Mesendoderm (in vitro differentiated cells): ENCODE measurements around the gene AQP5.
A peak's percentile ranks its signal among the peaks of the same experiment; 100 is the strongest.

Experiments
- DNase-seq: peaks from one replicate; pipeline ENCODE4 v3.0.0; 2013
- H2AK5ac ChIP-seq: 2 replicates; pipeline ENCODE4 v1.6.1; 2013; ENCODE audit warnings: low read length, inconsistent platforms
- H2BK120ac ChIP-seq: 2 replicates; pipeline ENCODE4 v1.6.1; 2013; ENCODE audit warnings: low read depth, mild to moderate bottlenecking, low read length, moderate library complexity, mixed read lengths
- H2BK15ac ChIP-seq: replicated peaks from 2 replicates; pipeline ENCODE4 v1.6.1; 2013; ENCODE audit warnings: low read depth, mild to moderate bottlenecking, moderate library complexity
- H2BK5ac ChIP-seq: 2 replicates; pipeline ENCODE4 v1.6.1; 2013; ENCODE audit warnings: low read length, inconsistent platforms
- H3K18ac ChIP-seq: 2 replicates; pipeline ENCODE4 v1.6.1; 2013; ENCODE audit warnings: mild to moderate bottlenecking, low read length, mixed read lengths
- H3K23ac ChIP-seq: one replicate; pipeline ENCODE4 v1.6.1; 2013; ENCODE audit warnings: low read length
- H3K27ac ChIP-seq: 2 replicates; pipeline ENCODE4 v1.5.1; 2013; ENCODE audit warnings: low read depth, mild to moderate bottlenecking, inconsistent platforms, low read length, moderate library complexity
- H3K27me3 ChIP-seq: 2 replicates; pipeline ENCODE4 v1.6.1; 2013; ENCODE audit warnings: low read length, control low read depth, mild to moderate bottlenecking, inconsistent platforms; ENCODE audit not compliant: insufficient read depth, poor library complexity
- H3K36me3 ChIP-seq: 2 replicates; pipeline ENCODE4 v1.6.1; 2013; ENCODE audit warnings: low read length, inconsistent platforms; ENCODE audit not compliant: control insufficient read depth, insufficient read depth
- H3K4ac ChIP-seq: one replicate; pipeline ENCODE4 v1.6.1; 2013; ENCODE audit warnings: low read depth, mild to moderate bottlenecking, low read length, moderate library complexity
- H3K4me1 ChIP-seq: 2 replicates; pipeline ENCODE4 v1.6.1; 2013; ENCODE audit warnings: low read depth, low read length, inconsistent platforms; ENCODE audit not compliant: control insufficient read depth
- H3K4me2 ChIP-seq: 2 replicates; pipeline ENCODE4 v1.6.1; 2013; ENCODE audit warnings: low read length
- H3K4me3 ChIP-seq: 2 replicates; pipeline ENCODE4 v1.5.1; 2013; ENCODE audit warnings: mild to moderate bottlenecking, low read length
- H3K56ac ChIP-seq: one replicate; pipeline ENCODE4 v1.6.1; 2013; ENCODE audit warnings: low read length
- H3K79me1 ChIP-seq: 2 replicates; pipeline ENCODE4 v1.6.1; 2013; ENCODE audit warnings: low read length, inconsistent platforms
- H3K79me2 ChIP-seq: 2 replicates; pipeline ENCODE4 v1.6.1; 2013; ENCODE audit warnings: mild to moderate bottlenecking, low read length; ENCODE audit not compliant: control insufficient read depth, insufficient read depth
- H3K9ac ChIP-seq: 2 replicates; pipeline ENCODE4 v1.6.1; 2013; ENCODE audit warnings: low read length, inconsistent platforms
- H4K5ac ChIP-seq: one replicate; pipeline ENCODE4 v1.6.1; 2013; ENCODE audit warnings: low read length
- H4K8ac ChIP-seq: one replicate; pipeline ENCODE4 v1.6.1; 2013; ENCODE audit warnings: low read depth, mild to moderate bottlenecking, control low read depth, low read length, moderate library complexity
- WGBS: extraction: QIAGEN DNeasy Blood & Tissue Kit; methylation state at CpG from one replicate; pipeline ENCODE4 v1.1.7; 2013; ENCODE audit warnings: low lambda C conversion rate, missing lambda C conversion rate; ENCODE audit not compliant: insufficient coverage; ENCODE audit errors: extremely low coverage; 5-methylcytosine and 5-hydroxymethylcytosine counted together

The AQP5 gene

DNA sequence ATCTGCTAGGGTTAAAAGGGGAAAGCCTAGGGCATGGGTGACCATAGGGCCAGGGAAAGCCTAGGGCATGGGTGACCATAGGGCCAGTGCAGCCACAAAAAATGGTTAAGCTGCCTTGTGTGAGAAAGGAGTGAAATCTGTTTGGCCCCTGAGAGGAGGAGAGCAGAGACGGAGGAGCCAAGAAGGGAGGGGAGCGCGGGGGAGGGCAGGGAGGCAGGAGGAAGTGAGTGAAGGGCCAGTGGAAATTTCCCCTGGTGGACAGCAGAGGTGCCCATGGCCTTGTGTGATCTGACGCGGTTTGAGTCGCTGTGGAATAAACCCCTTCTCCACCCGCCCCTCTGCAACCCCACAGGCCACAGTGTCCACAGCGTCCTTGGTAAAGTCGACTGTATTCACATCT, 10.5 kb downstream of the AQP5 start:
- Histone ChIP-seq H3K56ac (no peak overlapping the region), H2BK15ac (no peak overlapping the region), H2BK5ac (no peak overlapping the region), H2AK5ac (no peak overlapping the region), H3K4me3 (no peak overlapping the region), H3K79me1 (no peaks in the 10 kb centered on the region), H3K23ac (no peak overlapping the region), H3K4me1 (peaks cover 3% of the 10 kb centered on the region), H3K4ac (no peak overlapping the region), H3K27me3 (no peaks in the 10 kb centered on the region), H4K5ac (no peak overlapping the region), H3K36me3 (no peaks in the 10 kb centered on the region), H3K27ac (no peak overlapping the region), H3K79me2 (no peaks in the 10 kb centered on the region), H3K9ac (no peak overlapping the region), H3K18ac (no peak overlapping the region), H3K4me2 (no peak overlapping the region), H4K8ac (no peak overlapping the region), H2BK120ac (no peak overlapping the region)
- no peak for DNase-seq
- WGBS = no CpG with 5 or more reads among the region's 9 CpGs

DNA sequence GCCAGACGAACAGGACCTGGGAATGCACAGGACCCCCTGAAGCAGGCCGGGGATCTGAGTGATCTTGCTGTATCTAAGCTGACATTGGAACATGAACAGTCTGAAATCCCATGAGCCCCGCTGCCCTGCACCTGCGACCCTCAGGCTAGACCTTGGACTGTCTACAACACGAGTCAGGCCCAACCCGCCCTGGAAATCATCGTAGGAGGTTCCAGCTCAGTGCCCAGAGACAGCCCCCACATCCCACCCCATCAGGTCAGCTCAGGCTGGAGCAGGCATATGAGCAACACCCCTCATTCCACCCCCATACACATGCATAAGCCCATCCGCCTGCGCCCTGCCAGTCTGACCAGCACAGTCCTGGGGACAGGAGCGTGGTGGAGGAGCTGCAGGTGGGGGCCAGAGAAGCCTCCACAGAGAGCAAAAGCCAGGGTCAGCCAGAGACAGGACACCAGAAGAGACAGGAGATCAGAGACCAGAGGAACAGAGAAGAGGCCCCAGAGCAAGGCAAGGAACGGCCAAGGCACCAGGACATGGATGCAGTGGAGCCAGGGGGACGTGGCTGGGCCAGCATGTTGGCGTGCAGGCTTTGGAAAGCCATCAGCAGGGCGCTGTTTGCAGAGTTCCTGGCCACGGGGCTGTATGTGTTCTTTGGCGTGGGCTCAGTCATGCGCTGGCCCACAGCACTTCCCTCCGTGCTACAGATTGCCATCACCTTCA, 11.1 kb downstream of the AQP5 start, which contains the start of gene AQP6:
Gene AQP6, plus strand, starts transcription at position 307 of the 720 bp plus-strand sequence. Its CDS starts 227 bp downstream, at position 534.
- Histone ChIP-seq H3K9ac (no peak within 1 kb of the TSS), H4K8ac (no peak within 1 kb of the TSS), H3K18ac (no peak within 1 kb of the TSS), H3K4me3 (no peak within 1 kb of the TSS), H2AK5ac (no peak within 1 kb of the TSS), H3K79me2 (no peaks in the 10 kb centered on the region), H3K56ac (no peak within 1 kb of the TSS), H3K4me2 (no peak within 1 kb of the TSS), H3K36me3 (no peaks in the 10 kb centered on the region), H2BK15ac (no peak within 1 kb of the TSS), H3K23ac (no peak within 1 kb of the TSS), H2BK120ac (no peak within 1 kb of the TSS), H3K4ac (no peak within 1 kb of the TSS), H2BK5ac (no peak within 1 kb of the TSS), H3K27me3 (no peaks in the 10 kb centered on the region), H3K27ac (no peak within 1 kb of the TSS), H3K4me1 (peaks cover 3% of the 10 kb centered on the region), H4K5ac (no peak within 1 kb of the TSS), H3K79me1 (no peaks in the 10 kb centered on the region)
- no peak for DNase-seq
- no CpG with 5 or more reads among the region's 18 CpGs for WGBS

DNA sequence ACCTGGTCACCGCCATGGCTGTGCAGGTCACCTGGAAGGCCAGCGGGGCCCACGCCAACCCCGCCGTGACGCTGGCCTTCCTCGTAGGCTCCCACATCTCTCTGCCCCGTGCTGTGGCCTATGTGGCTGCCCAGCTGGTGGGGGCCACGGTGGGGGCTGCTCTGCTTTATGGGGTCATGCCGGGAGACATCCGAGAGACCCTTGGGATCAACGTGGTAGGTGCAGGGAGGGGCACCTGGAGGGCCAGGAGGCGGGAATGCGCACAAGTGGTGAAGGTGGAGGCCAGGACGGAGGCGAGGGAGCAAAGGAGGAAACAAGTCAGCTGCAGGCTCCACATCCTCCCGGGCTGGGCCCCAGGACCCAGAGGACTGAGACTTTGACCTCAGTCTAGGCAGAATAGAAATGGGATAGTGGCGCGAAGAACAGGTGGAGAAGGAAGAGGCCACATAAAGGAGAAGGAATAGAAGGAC, 11.7 kb downstream of the AQP5 start:
- no peak overlapping the region for H3K4me2 ChIP-seq
- WGBS = no CpG with 5 or more reads among the region's 19 CpGs
- no peak for DNase-seq

DNA sequence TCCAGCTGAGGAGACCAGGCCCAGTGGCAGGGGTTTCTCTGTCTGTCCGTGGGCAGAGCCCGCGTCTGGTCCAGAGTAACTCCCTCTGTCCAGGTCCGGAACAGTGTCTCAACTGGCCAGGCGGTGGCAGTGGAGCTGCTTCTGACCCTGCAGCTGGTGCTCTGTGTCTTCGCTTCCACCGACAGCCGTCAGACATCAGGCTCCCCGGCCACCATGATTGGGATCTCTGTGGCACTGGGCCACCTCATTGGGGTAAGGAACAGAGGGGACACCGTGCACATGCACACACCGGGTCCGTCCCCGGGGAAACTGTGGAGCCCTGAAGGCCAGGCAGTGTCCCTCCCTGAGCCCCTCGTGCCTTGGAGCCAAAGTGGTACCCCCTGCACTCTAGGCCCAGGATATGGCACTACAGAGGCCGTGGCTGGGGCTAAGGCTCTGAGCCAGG, 12.6 kb downstream of the AQP5 start:
- Histone ChIP-seq H3K4me1 (peaks cover 3% of the 10 kb centered on the region), H4K5ac (no peak overlapping the region), H3K56ac (no peak overlapping the region), H3K4me3 (no peak overlapping the region), H2BK120ac (no peak overlapping the region), H2BK15ac (no peak overlapping the region), H3K36me3 (no peaks in the 10 kb centered on the region), H3K23ac (no peak overlapping the region), H4K8ac (no peak overlapping the region), H3K27ac (no peak overlapping the region), H2AK5ac (no peak overlapping the region), H3K18ac (no peak overlapping the region), H3K9ac (no peak overlapping the region), H3K79me2 (no peaks in the 10 kb centered on the region), H3K4ac (no peak overlapping the region), H2BK5ac (no peak overlapping the region), H3K4me2 (no peak overlapping the region), H3K27me3 (no peaks in the 10 kb centered on the region), H3K79me1 (no peaks in the 10 kb centered on the region)
- WGBS = no CpG with 5 or more reads among the region's 15 CpGs
- DNase-seq = peak; percentile 54

More for the DNA sequence above, 11.7 kb downstream of the AQP5 start:
- Histone ChIP-seq H3K9ac (no peak overlapping the region), H3K4me3 (no peak overlapping the region), H3K4ac (no peak overlapping the region), H3K27me3 (no peaks in the 10 kb centered on the region), H3K56ac (no peak overlapping the region), H2BK15ac (no peak overlapping the region), H3K4me1 (peaks cover 3% of the 10 kb centered on the region), H4K5ac (no peak overlapping the region), H4K8ac (no peak overlapping the region), H3K79me1 (no peaks in the 10 kb centered on the region), H3K23ac (no peak overlapping the region), H2BK120ac (no peak overlapping the region), H3K18ac (no peak overlapping the region), H3K79me2 (no peaks in the 10 kb centered on the region), H2BK5ac (no peak overlapping the region), H3K27ac (no peak overlapping the region), H2AK5ac (no peak overlapping the region), H3K36me3 (no peaks in the 10 kb centered on the region)

DNA sequence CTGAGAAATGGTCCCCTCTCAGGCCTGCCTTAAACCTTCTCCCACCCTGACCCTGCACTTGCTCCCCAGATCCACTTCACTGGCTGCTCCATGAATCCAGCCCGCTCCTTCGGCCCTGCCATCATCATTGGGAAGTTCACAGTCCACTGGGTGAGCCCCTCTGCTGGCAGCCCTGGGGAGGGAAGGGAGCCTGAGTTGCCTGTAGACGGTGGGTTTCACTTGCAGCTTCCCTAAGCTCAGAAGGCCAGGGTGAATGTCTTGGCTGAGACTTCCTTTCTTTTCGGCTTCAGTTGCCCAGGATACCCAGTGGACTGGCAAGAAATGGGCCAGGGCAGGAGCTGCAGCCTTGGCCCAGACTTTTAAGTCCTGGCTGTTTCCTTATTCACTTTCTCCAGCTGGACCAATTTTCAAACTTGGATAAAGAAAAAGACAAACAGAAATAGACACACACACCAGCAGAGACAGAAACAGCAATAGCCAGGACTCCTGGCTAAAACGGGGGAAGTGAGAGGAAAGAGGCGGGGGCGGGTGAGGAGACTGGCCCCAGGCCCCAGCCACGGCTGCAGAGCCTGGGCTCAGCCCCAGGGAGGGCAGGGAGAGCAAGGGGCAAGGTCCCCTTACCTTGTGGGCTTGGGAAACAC, 13.1 kb downstream of the AQP5 start:
- DNase-seq = no peak
- Histone ChIP-seq H3K79me1 (no peaks in the 10 kb centered on the region), H3K56ac (no peak overlapping the region), H3K9ac (no peak overlapping the region), H3K27me3 (no peaks in the 10 kb centered on the region), H2BK120ac (no peak overlapping the region), H2AK5ac (no peak overlapping the region), H3K4me1 (peaks cover 3% of the 10 kb centered on the region), H3K23ac (no peak overlapping the region), H4K5ac (no peak overlapping the region), H3K4me3 (no peak overlapping the region), H2BK15ac (no peak overlapping the region), H3K79me2 (no peaks in the 10 kb centered on the region), H4K8ac (no peak overlapping the region), H3K36me3 (no peaks in the 10 kb centered on the region), H3K4ac (no peak overlapping the region), H2BK5ac (no peak overlapping the region), H3K4me2 (no peak overlapping the region), H3K18ac (no peak overlapping the region), H3K27ac (no peak overlapping the region)
- WGBS = no CpG with 5 or more reads among the region's 8 CpGs
